Upper lobe of right lung (tissue), 1 donor: ENCODE data around the gene RAI14. TPM values are rescaled to one million over a fixed set of nuclear protein-coding genes. Genes with fewer than 3 reads are reported as not detected.
A peak's percentile ranks its signal among the peaks of the same experiment; 100 is the strongest.

ENCODE experiments used
- ATAC-seq: fragments of 200-7000 bp; cut with Tn5 transposase; one replicate; pipeline ENCODE4 v1.9.1; 2020; ENCODE audit warnings: mild to moderate bottlenecking, moderate library complexity
- DNase-seq: peaks from one replicate; pipeline ENCODE4 v3.0.0-alpha.2; 2020
- H3K27ac ChIP-seq: fragments of 200-600 bp; one replicate; pipeline ENCODE4 v1.8.0; 2022
- H3K27me3 ChIP-seq: fragments of 200-600 bp; one replicate; pipeline ENCODE4 v1.8.0; 2022; ENCODE audit warnings: mild to moderate bottlenecking
- H3K36me3 ChIP-seq: fragments of 200-600 bp; one replicate; pipeline ENCODE4 v1.8.0; 2022
- H3K4me1 ChIP-seq: fragments of 200-600 bp; one replicate; pipeline ENCODE4 v1.8.0; 2022
- H3K4me3 ChIP-seq: fragments of 200-600 bp; one replicate; pipeline ENCODE4 v1.8.0; 2022; ENCODE audit warnings: mild to moderate bottlenecking
- H3K9me3 ChIP-seq: fragments of 200-600 bp; one replicate; pipeline ENCODE4 v1.8.0; 2022
- CTCF ChIP-seq: fragments of 200-600 bp; IDR thresholded peaks from one replicate; pipeline ENCODE4 v1.8.0; 2022; ENCODE audit warnings: antibody characterized with exemption
- intact Hi-C: fragments of 100-400 bp; cut with DNase I; formaldehyde crosslinking; loops from one replicate; pipeline ENCODE4 v1.11.0; 2022
- total RNA-seq: library from RNA; stranded (reverse); fragmentation: NEBNext Ultra II Directional; extraction: Animal tissue kit (Norgen Biotek cat#: 25700); gene quantifications from one replicate; pipeline ENCODE4 v1.2.1, GENCODE V29; 2021
- donor health status: DM: no; HTN: yes; CAD: no; lungs with severe emphysema.

The RAI14 gene
- total RNA-seq, 1 donor from 2014 or later, result 79.6 TPM

- Histone ChIP-seq H3K27ac (no peak overlapping the region), H3K27me3 (no peaks in the 10 kb centered on the region), H3K4me3 (no peak overlapping the region), H3K9me3 (no peaks in the 10 kb centered on the region), H3K4me1 (peaks cover 28% of the 10 kb centered on the region), H3K36me3 (no peaks in the 10 kb centered on the region)
- intact Hi-C loops, result no loop called here
- ATAC-seq (peak; percentile 45), DNase-seq (no peak)
- no peak for TF ChIP-seq CTCF
These were observed 17.5 kb downstream of the RAI14 start for GRCh38 chr5:34673463-34674125.

DNA sequence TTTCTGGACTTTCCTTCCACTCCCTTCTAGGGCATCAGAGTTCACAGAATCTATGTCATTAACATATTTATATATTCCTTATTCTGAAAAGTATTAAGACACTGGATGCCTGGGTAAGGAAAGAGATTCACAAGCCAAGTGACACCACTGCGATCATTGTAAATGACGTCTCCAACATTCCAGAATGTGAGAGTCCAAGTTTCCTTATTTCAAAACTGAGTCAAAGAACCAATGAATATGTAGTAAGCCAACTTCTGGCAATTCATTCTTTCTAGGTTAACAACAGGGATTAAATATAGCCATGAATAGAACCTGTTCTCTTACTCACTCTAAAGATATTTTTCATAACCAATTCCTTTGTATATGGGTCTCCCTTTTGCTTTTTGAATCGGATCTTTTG, 18.1 kb downstream of the RAI14 start:
- no peak overlapping the region for H3K27ac ChIP-seq

DNA sequence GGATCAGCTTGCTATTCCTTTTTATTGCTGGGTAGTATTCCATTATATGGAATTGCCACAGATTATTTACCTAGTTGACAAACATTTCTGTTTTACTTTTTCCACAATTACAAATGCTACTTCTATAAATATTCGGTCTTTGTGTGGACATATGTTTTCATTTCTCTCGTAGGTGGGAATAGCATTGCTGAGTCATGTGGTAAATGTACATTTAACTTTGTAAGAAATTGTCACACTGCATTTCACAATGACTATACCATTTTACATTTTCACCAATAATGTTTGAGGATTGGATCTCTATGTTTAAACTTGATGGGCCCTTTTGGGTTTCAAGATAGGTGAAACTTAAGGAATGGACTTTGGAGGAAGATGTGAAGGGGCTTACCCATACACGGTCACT, 19.7 kb downstream of the RAI14 start:
- no peak overlapping the region for H3K4me3 ChIP-seq
- ATAC-seq (no peak), DNase-seq (no peak)
- H3K27me3 ChIP-seq, result no peaks in the 10 kb centered on the region
- H3K9me3 ChIP-seq, result no peaks in the 10 kb centered on the region
- H3K36me3 ChIP-seq, result no peaks in the 10 kb centered on the region
- peaks cover 13% of the 10 kb centered on the region for H3K4me1 ChIP-seq
- intact Hi-C loops, result no loop called here
- TF ChIP-seq CTCF, result no peak
- H3K27ac ChIP-seq, result no peak overlapping the region

More for the DNA sequence above, 18.1 kb downstream of the RAI14 start:
- H3K4me3 ChIP-seq, result no peak overlapping the region
- ATAC-seq (no peak), DNase-seq (no peak)
- H3K36me3 ChIP-seq, result no peaks in the 10 kb centered on the region
- H3K4me1 ChIP-seq, result peaks cover 27% of the 10 kb centered on the region
- no peak for TF ChIP-seq CTCF
- intact Hi-C loops, result no loop called here
- H3K9me3 ChIP-seq, result no peaks in the 10 kb centered on the region
- H3K27me3 ChIP-seq, result no peaks in the 10 kb centered on the region

GRCh38 chr5:34676416-34676815, 20.3 kb downstream of the RAI14 start:
- Histone ChIP-seq H3K27me3 (no peaks in the 10 kb centered on the region), H3K4me1 (peaks cover 13% of the 10 kb centered on the region), H3K27ac (no peak overlapping the region), H3K4me3 (no peak overlapping the region), H3K36me3 (no peaks in the 10 kb centered on the region), H3K9me3 (no peaks in the 10 kb centered on the region)
- DNase-seq (no peak), ATAC-seq (no peak)
- intact Hi-C loops, result no loop called here
- TF ChIP-seq CTCF, result no peak

DNA sequence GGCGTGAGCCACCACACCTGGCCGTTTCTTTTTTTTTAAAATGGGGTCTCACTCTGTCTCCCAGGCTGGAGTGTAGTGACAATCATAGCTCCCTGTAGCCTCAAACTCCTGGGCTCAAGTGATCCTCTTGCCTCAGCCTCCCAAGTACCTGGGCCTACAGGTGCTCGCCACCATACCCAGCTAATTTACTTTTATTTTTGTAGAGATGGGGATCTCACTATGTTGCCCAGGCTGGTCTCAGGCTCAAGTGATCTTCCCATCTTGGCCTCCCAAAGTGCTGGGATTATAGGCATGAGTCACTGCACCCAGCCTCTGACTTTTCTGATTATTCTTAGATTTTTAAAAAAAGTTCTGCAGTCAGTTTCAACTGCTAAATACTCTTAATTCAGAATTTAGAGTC, 21.3 kb downstream of the RAI14 start:
- intact Hi-C loops, result no loop called here
- H3K4me3 ChIP-seq, result no peak overlapping the region
- H3K4me1 ChIP-seq, result peaks cover 12% of the 10 kb centered on the region
- TF ChIP-seq CTCF, result no peak
- no peak for ATAC-seq
- no peaks in the 10 kb centered on the region for H3K9me3 ChIP-seq
- H3K36me3 ChIP-seq, result no peaks in the 10 kb centered on the region
- no peaks in the 10 kb centered on the region for H3K27me3 ChIP-seq
- H3K27ac ChIP-seq, result no peak overlapping the region
- DNase-seq, result no peak

- Histone ChIP-seq H3K36me3 (no peaks in the 10 kb centered on the region), H3K4me1 (no peaks in the 10 kb centered on the region), H3K9me3 (no peaks in the 10 kb centered on the region), H3K27me3 (no peaks in the 10 kb centered on the region), H3K4me3 (no peak overlapping the region), H3K27ac (no peak overlapping the region)
- intact Hi-C loops, result no loop called here
- TF ChIP-seq CTCF, result no peak
- ATAC-seq (peak; percentile 78), DNase-seq (no peak)
These were observed 24.8 kb downstream of the RAI14 start for GRCh38 chr5:34680896-34681295.
